ENCODE measurements around the gene WASF1.

DNA sequence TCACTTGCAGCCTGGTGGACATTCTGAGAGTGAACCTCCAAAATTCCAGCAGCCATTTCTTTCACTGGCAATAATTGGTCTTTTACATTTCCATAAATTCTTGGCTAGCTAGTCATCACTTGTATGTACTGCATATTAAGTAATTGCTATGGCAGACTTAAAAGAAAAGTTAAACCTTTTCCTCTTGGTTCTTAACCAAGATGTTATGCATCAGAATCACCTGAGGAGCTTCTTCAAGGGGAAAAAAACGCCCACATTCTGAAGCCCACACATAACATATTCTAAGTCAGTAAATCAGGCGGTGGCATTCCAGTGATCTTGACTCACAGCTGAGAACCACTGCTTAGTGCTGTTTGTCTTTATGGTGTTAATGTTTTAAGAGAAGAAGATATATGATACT is 37.8 kb upstream of the WASF1 start:
- TF ChIP-seq CTCF (IDR thresholded peaks at IDR 0.05) (no peak), POLR2A (IDR thresholded peaks at IDR 0.05) (no peak)

Measured in Peyer's patch (tissue), 4 donors.